GM10847 (cell line): ENCODE data around the gene RFX1.

Experiments
- POLR2A ChIP-seq: IDR thresholded peaks from 2 replicates; pipeline ENCODE4 v1.6.1; 2011; ENCODE audit not compliant: insufficient read length; ENCODE audit errors: extremely low read depth

The RFX1 gene

DNA sequence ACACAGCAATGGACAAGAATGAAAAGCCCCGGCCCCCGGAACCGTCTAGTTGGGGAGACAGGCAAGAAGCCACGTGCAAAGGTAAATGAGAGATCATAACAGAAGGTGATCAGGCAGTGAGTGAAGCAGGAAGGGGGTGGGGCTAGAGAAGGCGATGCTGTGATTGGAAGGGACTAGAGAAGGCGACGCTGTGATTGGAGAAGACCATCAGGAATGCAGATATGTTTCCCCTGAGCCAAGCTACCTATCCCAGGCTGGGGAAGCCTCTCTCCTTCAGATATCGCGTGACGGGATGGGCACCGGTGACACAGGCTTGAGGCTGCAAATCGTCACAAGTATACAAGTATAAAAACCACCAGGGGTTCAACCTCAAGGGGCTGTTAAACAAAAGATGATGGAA lies 32.0 kb downstream of the RFX1 start:
- TF ChIP-seq POLR2A, result no peak

- TF ChIP-seq POLR2A, result no peak
These were observed 33.6 kb downstream of the RFX1 start for GRCh38 chr19:13972368-13973155.

DNA sequence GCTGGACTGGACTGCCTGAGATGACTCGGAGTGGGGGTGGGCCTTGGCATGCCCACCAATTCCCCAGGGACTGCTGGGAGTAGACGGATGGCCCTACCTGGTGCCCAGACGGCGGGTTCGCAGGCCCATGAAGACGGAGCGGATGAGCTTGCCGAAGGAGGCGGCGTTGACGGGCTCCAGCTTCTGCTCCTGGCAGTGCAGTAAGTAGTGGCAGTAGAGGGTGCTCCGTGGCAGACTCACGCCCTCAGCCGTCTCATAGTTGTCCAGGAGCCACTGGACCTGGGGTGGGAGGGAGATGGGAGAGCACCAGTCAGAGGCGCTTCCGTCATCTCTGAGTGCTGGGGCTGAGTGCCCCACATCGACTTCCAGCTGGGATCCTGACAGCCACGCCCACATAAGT lies 36.2 kb downstream of the RFX1 start:
- TF ChIP-seq POLR2A, result no peak

GRCh38 chr19:13968999-13969398 lies 37.1 kb downstream of the RFX1 start:
- TF ChIP-seq POLR2A, result no peak

GRCh38 chr19:13968383-13968935 lies 37.7 kb downstream of the RFX1 start:
- no peak for TF ChIP-seq POLR2A

DNA sequence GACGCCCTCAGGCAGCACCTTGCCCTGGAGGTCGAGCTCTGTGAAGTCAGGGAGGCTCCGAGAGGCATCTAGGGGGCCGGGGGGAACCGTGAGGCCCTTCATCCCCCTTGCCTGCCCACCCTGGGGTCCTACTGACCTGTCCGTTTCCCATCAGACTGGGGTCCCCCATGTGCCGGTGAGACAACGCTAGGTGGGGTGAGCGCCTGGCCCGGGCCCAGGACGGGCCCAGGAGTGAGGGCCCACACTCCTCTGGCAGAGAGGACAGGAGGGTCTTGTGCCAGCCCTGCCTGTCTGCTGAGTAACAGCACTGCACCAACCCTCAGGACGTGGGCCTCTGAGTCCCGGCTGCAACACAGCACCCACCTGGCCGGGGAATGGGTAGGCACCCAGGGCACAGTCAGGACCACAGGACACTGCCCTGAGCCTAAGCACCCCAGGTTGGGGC lies 39.4 kb downstream of the RFX1 start:
- TF ChIP-seq POLR2A, result no peak

GRCh38 chr19:13965926-13966683 lies 40.0 kb downstream of the RFX1 start:
- no peak for TF ChIP-seq POLR2A

- no peak for TF ChIP-seq POLR2A
These were observed 40.7 kb downstream of the RFX1 start for GRCh38 chr19:13965377-13965896.

DNA sequence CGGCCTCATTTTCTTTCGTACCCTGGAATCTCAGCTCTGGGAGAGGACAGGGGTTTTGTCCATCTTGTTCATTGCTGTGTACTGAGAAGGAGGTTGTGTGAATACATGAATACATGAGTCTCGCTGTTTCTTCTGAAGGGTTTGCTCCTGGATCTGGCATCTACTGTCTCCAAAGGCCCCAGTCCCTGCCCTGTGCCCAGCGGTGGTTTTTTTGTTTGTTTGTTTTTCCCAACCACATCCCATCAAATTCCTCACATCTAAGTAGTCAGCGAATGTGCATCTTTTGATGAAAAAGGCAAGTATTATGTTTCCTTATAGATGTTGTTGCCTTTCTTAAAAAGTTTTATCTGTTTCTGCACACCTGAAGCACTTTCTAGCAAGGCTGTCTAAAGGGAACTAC lies 41.3 kb downstream of the RFX1 start:
- TF ChIP-seq POLR2A, result no peak

GRCh38 chr19:13963603-13964105 lies 42.5 kb downstream of the RFX1 start:
- TF ChIP-seq POLR2A, result no peak

DNA sequence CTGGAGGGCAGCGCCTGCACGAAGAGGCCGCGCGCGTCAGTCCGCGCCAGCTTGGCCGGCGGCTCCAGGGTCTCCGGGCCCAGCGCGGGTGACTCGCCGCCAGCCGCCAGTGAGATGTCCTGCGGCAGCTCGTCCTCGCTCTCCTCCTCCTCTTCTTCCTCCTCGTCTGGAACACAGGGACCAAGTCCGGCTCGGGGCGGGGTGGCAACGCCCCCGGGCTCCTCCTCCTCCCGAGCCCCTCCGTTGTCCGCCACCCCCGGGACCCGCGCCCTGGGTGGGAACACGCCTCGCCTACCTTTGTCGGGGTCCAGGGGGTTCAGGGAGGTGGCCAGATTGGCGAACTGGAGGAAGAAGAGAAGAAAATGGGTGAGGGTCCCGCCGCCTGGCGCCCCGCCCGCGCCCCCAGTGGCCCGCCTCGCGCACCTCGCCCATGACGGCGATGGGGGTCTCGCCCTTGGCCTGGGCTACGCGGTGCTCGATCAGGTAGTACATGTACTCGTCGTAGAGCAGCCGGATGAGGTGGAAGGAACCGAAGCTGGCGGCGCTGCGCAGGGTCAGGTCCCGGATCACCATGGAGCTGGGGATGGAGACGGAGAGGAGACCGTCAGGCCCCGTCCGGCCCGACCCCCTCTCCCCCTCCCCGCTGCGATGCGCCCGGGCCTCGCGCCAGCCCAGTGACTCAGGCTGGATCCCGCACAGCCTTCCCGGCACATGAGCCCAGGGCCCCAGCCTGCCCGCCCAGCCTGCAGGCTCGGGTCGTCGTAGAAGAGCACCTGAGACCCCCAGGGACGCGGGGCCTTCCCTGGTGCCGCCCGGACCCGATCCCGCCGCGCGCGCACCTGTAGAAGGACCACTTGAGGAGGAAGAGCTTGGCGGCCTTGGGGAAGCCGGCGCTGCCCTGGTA lies 43.2 kb downstream of the RFX1 start:
- no peak for TF ChIP-seq POLR2A

GRCh38 chr19:13961826-13962698 lies 44.1 kb downstream of the RFX1 start:
- no peak for TF ChIP-seq POLR2A

- no peak for TF ChIP-seq POLR2A
These were observed 45.0 kb downstream of the RFX1 start for GRCh38 chr19:13960863-13961784.
